Occipital lobe (tissue), 2 donors: ENCODE results near the gene IFNGR2. TPM values are rescaled to one million over a fixed set of nuclear protein-coding genes. Genes with fewer than 3 reads are reported as not detected.

ENCODE experiments used
- DNase-seq: peaks from one replicate; lab custom pipeline; 2025; lab: John Stamatoyannopoulos, UW
- total RNA-seq: library from RNA; depleted of rRNA; stranded (reverse); fragments of >200 nt; gene quantifications from one replicate; pipeline ENCODE4 v1.2.3, GENCODE V29; 2014

Gene IFNGR2
- total RNA-seq, 1 donor from 2014 or later = 57.1 TPM

DNA sequence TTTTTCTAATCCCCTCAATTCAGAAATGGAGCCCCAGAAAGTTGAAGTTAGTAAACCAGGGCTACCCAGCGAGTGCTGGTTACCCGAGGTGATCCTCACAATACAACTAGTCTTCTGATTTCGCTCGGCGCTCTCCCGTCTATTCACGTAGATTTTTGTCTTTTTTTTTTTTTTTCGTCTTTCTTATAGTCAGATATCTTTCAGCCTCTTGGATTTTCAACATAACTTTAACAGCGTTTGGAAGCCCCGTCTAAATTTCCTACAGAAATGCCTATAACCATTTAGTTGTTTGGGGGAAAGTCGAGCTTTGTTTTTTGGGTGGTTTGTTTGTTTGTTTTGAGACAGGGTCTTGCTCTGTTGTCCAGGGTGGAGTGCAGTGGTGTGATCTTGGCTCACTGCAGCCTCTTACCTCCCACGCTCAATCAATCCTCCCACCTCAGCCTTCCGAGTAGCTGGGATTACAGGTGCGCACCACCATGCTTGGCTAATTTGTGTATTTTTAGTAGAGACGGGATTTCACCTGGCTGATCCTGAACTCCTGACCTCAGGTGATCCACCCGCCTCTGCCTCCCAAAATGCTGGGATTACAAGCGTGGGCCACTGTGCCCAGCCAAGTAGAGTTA lies 77.4 kb downstream of the IFNGR2 start:
- no peak for DNase-seq

DNA sequence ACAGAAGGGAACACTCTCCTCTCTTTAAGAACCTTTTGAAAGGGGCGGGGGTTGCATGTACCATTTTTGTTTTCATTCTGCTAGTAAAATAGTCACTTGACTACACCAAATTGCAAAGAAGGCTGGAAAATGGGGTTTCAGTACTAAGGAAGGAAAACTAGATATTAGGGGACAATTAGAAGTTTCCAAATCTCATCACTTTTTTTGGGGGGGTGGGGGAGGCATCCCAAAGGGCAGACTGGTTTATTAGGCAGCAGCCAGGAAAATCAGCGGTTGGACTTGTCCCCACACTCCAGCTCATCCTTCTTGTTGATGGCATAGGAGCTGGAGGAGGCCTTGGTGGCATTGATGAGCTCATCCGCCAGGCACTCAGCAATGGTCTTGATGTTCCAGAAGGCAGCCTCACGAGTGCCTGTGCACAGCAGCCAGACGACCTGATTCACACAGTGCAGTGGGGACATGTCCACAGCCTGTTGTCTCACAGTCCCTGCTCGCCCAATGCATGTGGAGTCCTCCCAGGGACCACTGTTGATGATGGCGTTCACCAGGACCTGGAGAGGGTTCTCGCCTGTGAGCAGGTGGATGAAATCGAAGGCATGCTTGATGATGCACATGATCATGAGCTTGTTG lies 78.2 kb downstream of the IFNGR2 start:
- no peak for DNase-seq

Other genes with a start within 250 kb of the IFNGR2 start
- 9.5 TPM for gene IFNAR2, start 173.5 kb upstream of the IFNGR2 start, total RNA-seq
- 10.3 TPM for gene IL10RB, start 137.0 kb upstream of the IFNGR2 start, total RNA-seq
- gene IFNAR1, start 78.4 kb upstream of the IFNGR2 start, total RNA-seq = 49.9 TPM
- gene TMEM50B, start 76.6 kb downstream of the IFNGR2 start, total RNA-seq = 54.1 TPM
- gene DNAJC28, start 88.3 kb downstream of the IFNGR2 start, total RNA-seq = 6.4 TPM
- 88.7 TPM for gene GART, start 138.7 kb downstream of the IFNGR2 start, total RNA-seq
- gene SON, start 139.6 kb downstream of the IFNGR2 start, total RNA-seq = 119 TPM
- gene DONSON, start 185.3 kb downstream of the IFNGR2 start, total RNA-seq = 21.7 TPM
- 73.2 TPM for gene CRYZL1, start 238.3 kb downstream of the IFNGR2 start, total RNA-seq
- 77.8 TPM for gene ITSN1, start 239.1 kb downstream of the IFNGR2 start, total RNA-seq